22Rv1 (cell line): ENCODE measurements around the gene SLC7A14.

ENCODE experiments used
- CTCF ChIP-seq: fragments of 450-650 bp; IDR thresholded peaks from 2 replicates; pipeline ENCODE4 v1.5.1; 2017; ENCODE audit warnings: mild to moderate bottlenecking
- ZFX ChIP-seq: fragments of 450-650 bp; IDR thresholded peaks from 2 replicates; pipeline ENCODE4 v1.6.1; 2017; ENCODE audit warnings: antibody characterized with exemption, borderline replicate concordance

DNA sequence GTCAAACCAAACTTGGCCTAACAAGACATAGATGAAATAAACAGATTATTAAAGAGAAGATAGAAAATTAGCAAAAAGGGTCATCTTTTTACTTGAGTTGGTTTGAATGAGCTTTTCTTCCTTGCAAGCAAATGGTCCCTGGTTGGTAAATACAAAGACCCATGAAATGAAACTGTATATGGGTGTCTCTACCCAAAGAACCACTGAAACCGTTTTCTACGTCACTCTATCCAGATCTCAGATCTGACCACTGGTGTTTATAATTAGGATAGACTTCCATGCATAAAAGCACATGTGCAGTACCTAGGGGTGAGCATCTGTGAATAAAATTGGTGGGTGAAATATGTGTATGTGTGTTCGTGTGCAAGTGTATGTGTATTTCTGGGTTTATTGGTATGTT, 94.0 kb downstream of the SLC7A14 start:
- TF ChIP-seq CTCF (no peak), ZFX (no peak)
